Activated CD4-positive, alpha-beta T cell treated with anti-CD3 and anti-CD28 coated beads, Interleukin-2, Interleukin-4, amounts not matched to agents 100 ng/mL and 50 ng/mL, durations not matched to agents 16 hours and 8 hours (primary cell): Measurements from ENCODE around the gene PTPRS.
A peak's percentile ranks its signal among the peaks of the same experiment; 100 is the strongest.
"Not testable (repeated sequence)": the region's sequence is repeated elsewhere in the genome, so short reads cannot be mapped to it uniquely, and the experiment has no call there.

Experiments used
- DNase-seq: peaks from one replicate; pipeline ENCODE4 v3.0.0-alpha.2; 2020; ENCODE audit warnings: low spot score

Gene PTPRS

DNA sequence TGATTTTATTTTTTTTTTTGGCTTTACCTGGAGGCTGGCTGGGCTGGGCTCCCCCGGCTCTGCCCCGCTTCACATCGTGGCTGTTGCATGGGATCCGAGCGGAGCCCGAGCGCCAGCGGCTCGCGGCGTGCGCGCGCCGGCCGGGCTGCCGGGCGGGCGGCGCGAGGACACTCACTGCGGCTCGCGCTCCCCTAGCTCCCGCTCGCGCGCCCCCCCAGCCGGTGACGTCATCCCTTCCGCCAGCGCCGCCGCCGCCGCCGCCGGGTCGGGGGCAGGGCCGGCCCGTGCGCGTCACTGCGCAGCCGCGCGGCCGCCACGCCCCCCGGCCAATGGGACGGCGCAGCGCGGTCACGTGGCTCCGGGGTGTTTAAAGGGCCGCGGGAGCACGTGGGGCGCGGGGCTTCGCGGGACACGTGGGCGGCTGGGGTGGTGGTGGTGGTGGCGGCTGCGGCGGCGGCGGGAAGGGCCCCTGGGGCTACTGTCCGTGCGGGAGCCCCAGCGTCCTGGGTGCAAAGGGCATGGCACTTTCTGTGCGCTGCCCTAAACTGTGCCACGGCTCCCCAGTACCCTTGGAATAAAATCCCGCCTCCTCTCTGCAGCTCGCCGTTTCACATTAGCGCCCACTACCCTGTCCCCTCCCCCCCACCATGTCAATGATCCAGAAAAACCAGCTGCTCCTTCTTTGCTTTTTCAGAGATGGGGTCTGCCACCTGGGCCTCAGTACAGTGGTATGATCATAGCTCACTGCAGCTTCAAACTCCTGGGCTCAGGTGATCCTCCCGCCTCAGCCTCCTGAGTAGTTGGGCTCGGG is at the start of gene PTPRS:
Gene PTPRS, minus strand, starts transcription at position 176 of the 811 bp plus-strand sequence. CDS start 54,672 bp downstream, outside the sequence.
- peak; percentile 27 for DNase-seq

DNA sequence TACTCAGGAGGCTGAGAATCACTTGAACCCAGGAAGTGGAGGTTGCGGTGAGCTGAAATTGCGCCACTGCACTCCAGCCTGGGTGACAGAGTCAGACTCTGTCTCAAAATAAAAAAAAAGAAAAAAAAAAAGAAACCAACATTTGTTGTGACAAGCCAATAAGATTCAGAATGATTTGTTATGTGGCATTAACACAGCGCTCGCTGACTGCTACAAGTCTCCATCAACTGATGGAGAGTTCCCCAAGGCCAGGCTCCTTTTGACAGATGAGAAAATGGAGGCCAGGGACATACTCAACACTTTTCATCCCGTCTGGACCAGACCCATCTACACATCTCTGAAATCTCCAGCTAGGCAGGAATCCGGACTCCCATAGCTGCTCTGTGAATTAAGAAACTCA is 48.7 kb upstream of the PTPRS start:
- no peak for DNase-seq

DNA sequence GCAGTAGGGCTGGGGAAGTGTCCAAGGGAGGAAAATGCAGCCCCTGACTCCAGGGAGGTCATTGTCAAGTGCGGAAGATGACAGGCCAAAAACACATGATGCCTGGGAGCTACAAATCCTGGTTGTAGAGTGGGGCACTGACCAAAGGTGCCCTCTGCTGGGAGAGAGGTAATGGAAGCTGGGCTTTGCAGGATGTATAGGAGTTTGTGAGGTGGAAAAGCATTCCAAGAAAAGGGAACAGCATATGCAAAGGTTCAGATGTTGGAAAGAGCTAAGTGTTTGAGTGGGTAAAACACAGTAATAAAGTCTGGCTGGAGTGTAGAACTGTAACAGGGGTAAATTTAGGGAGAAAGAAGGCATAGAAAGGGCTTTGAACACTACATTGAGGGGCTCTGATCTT is 46.9 kb upstream of the PTPRS start:
- DNase-seq = no peak

DNA sequence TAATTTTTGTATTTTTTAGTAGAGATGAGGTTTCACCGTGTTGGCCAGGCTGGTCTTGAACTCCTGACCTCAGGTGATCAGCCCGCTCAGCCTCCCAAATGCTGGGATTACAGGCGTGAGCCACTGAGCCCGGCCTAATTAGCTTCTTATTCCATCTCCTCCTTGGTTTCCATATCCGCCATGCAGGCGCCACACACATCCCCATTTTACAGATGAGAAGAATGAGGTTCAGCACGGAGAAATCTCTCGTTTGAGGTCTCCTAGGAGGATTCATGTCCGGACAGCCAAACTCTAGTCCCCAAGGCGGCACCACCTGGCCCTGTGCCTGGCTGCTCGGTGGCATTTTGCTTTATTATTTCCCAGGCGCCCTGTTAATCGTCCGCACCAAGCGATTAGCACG is 46.2 kb upstream of the PTPRS start:
- no peak for DNase-seq

DNA sequence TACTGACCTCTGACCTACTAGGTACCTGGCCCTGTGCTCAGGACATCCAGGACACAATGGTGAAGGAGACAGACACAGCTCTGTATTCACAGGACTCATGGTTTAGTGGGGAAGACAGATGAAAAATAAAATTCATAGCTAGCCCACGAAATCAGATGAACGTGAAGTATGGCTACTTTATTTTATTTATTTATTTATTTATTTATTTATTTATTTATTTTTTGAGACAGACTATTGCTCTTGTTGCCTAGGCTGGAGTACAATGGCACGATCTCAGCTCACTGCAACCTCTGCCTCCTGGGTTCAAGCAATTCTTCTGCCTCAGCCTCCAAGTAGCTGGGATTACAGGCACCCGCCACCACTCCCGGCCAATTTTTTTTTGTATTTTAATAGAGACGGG is 40.6 kb upstream of the PTPRS start:
- DNase-seq = not testable (repeated sequence)

DNA sequence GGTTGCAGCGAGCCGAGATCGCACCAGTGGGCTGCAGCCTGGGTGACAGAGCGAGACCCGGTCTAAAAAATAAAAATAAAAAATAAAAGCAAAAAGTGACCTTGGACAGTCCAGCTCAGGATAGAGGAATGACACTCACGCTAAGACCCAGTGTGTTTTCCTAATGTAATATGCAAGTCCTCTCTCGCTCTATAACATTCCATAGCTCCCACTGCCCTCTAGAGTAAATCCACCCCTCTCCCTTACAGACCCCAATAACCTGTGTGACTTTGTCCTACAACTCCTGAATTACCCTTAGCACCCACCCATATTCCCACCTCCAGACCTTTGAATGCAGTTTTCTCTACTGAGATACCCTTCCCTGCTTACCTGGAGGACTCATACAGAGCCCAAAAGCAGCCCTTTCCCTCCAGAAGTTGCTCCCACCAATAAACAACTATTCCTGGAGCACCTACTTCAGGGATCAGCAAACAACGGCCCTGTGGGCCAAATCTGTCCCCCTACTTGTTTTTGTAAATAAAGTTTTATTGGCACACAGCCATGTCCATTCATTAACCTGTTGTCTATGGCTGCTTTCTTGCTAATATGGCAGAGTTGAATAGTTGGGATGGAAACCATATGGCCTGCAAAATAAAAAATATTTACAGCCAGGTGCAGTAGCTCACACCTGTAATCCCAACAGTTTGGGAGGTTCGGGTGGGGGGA is 39.8 kb upstream of the PTPRS start:
- DNase-seq = no peak

DNA sequence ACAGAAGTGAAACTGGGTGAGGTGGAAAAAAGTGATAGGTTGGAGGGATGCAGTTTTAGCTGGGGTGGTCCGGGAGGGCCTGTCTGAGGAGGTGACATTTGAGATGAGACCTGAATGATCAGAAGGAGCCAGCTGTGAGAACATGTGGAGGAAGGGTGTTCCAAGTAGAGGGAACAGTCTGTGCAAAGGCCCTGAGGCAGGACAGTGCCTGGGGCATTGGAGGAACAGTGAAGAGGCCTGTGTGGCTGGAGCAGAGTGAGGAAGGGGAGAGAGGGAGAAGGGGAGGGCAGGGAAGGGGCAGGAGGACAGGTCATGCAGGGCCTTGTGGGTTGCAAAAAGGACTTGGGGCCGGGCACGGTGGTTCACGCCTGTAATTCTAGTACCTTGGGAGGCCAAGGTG is 36.3 kb upstream of the PTPRS start:
- DNase-seq = no peak

DNA sequence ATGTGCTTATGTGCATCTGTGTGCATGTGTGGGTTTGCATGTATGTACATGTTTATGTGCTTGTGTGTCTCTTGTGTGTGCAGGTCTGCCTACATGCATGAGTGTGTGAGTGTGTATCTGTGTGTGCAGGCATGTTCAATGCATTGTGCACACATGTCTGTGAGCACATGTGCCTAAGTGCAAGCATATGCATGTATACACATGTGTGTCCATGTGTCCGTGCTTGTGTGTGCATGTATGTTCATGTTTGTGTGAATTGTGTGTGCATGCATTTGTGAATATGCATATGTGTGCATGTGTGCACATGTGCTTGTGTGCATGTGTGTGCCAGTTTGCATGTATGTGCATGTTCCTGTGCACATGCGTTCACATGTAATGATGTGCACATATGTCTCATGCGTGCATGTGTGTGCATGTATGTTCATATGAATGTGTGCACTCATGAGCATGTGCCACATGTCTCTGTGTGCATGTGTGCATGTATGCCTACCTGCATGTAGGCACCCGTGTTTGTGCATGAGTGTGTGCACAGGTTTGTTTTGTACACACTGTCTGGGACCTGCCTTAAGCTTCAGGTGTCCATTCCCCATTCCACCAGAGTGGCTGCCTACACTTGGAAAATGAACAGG is 32.1 kb upstream of the PTPRS start:
- DNase-seq = no peak

DNA sequence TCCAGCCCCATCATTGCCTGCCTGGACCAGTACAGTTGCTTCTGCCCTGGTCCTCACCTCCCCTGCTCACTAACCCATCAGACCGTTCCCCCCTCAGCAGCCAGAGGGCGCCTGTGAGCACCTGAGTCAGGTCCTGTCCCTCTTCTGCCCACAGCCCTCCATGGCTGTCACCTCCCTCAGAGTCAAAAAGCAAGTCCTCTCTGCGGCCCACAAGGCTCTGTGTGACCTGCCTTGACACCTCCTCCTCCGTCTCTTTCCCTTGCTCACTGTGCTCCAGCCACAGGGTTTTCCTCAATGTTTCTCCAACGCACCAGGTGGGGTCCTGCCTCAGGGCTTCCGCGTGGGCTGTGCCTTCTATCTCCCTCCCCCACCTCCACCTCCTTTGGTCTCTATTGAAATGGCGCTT is 29.4 kb upstream of the PTPRS start:
- DNase-seq = peak; percentile 58

DNA sequence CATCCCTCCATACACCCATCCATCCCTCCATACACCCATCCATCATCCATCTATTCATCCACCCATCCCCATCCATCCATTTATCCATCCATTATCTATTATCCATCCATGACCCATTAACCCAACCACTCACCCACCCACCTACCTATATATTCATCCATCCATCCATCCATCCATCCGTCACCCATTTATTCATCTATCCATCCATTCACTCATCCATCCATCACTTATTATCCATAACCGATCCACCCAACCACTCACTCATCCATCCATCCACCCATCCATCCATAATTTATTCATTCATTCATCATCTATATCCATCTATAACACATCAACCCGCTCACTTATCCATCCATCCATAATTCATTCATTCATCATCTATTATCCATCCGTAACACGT is 28.7 kb upstream of the PTPRS start:
- DNase-seq = no peak

DNA sequence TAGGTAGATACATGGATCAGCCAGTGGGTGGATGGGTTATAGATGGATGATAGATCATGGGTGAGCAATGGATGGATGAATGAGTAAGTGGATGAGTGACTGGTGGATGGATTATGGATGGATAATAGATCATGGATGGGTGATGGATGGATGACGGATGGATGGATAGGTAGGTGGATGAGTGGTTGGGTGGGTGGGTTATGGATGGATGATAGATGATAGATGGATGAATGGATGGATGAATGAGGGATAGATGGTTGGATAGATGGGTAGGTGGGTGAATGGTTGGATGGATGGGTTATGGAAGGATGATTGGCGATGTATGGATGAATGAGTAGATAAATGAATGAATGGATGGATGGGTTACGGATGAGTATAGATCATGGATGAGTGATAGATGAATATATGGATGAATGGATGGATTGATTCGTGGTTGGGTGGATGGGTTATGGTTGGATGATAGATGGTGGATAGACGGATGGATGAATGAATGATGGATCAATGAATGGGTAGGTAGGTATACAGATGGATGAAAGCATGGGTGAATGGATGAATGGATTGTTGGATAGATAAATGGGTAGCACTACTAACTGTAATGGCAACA is 27.0 kb upstream of the PTPRS start:
- no peak for DNase-seq

DNA sequence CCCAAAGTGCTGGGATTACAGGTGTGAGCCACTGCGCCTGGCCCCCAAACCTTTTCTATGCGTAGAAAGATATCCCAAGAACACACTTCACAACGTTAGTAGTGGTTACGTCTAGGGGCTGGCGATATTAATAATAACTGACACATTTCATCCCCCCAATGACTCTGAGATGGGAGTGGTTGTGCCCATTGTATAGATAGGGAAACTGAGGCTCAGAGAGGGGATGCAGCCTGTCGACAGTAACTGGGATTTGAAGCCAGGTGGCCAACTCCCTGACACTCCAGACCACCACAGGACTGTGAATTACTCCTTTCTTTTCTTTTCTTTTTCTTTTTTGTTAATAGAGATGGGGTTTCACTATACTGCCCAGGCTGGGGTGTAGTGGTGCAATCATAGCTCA is 25.3 kb upstream of the PTPRS start:
- no peak for DNase-seq

DNA sequence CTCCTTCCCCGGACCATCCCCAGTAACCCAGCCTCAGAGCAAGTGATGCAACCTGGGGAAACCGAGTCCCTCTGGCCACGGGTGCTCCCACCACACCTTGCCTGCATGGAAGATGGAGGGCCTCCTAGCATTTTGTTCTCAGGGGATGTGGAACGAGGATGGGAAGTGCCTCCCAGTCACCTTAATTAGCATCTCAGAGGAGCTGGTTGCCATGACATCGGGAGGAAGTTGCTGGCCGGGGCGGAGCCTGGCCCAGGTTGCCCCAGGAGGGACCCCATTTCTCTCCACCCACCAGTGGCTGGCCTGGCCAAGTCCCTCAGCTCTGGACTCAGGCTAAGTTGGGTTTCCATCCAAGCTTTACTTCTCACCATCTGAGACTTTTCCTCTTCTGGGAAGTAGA is 24.1 kb upstream of the PTPRS start:
- no peak for DNase-seq

DNA sequence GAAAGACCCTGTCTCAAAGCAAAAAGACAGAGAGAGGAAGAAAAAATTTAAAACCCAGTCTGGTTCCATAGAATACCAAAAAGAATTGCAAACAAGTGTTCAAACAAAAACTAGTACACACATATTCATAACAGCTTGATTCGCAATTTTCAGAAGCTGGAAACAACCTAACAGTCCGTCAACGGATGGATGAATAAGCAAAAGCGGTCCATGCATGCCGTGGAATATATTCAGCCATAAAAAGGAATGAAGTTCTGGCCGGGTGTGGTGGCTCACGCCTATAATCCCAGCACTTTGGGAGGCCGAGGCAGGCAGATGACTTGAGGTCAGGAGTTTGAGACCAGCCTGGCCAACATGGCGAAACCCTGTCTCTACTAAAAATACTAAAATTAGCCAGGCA is 21.2 kb upstream of the PTPRS start:
- not testable (repeated sequence) for DNase-seq

DNA sequence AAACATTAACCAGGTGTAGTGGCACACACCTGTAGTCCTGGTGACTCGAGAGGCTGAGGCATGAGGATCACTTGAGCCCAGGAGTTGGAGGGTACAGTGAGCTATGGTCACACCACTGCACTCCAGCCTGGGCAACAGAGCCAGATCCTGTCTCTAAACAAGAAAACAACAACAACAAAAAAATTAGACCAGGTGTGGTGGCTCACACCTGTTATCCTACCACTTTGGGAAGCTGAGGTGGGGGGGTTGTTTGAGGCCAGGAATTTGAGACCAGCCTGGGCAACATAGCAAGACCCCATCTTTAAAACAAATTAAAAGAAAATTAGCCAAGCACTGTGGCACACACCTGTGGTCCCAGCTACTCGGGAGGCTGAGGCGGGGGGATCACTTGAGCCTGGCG is 20.8 kb upstream of the PTPRS start:
- DNase-seq = no peak

DNA sequence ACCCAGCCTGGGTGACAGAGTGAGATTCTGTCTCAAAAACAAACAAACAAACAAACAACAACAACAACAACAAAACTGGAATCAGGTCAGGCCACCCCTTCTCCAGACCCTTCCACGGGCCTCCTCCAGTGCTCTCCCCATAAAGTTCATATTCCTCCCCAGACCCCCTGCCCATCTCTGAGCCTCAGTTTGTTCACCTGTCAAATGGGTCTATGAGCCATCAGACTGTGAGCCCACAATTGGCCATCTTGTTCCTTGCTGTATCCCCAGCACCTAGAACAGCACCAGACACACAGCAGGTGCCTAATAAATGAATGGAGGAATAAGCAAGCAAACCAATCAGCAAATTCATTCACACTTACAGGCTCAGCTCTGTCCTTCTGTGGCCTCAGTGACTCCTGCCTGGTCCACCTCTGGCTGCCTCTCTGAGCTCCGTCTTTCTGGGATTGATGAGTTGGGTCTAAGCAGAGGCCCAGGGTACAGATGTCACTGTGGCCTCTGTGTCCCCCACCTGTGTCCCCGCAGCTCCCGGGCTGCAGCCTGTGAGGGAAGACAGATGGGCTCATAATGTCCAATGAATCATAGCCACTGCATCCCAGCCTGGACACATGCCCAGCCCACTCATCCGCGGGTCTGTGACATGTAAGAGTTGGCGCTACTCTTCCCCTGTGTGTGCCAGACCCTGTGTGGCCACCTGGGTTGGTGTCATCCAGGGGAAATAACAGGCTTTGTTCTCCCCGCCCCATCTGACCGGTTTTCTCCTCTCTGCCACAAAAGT is 19.6 kb upstream of the PTPRS start:
- DNase-seq = no peak

DNA sequence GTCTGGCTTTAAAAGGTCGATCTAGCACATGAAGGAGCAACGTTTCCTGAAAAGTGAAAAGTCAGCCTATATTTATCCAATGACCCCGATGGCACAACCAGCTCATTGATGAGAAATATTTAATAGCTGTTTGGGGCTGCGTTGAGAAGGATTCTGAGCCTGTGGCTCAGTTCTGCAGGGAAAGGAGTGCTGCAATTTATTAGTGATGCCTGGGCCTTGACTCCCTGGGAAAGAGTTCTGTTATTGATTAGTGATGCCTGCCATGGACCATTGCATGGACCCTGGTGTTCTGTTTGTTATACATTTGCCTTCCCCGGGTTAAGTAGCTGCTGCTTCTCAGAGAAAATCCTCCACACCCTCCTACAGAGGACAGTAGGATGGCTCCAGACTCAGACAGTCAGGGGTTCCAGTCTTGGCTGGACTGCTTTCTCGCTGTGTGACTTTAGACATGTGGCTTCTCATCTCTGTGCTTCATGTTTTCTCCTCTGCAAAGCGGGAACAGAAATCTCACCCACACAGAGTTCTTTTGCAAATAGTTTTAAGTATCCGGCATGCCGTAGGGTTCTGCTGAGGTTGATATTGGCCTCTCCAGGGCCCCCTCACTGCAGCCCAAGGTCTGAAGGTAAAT is 17.7 kb upstream of the PTPRS start:
- DNase-seq = no peak

DNA sequence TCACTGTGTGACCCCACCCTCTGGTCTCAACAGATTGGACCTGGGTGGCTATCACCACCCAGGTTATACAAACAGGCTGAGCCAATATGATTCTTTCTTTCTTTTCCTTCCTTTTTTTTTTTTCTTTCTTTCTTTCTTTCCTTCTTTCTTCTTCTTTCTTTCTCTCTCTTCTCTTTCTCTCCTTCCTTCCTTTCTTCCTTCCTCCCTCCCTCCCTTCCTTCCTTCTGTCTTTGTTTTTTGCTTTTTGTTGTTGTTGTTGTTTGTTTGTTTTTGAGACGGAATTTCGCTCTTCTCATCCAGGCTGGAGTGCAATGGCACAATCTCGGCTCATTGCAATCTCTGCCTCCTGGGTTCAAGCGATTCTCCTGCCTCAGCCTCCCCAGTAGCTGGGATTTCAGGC is 17.0 kb upstream of the PTPRS start:
- DNase-seq = no peak

DNA sequence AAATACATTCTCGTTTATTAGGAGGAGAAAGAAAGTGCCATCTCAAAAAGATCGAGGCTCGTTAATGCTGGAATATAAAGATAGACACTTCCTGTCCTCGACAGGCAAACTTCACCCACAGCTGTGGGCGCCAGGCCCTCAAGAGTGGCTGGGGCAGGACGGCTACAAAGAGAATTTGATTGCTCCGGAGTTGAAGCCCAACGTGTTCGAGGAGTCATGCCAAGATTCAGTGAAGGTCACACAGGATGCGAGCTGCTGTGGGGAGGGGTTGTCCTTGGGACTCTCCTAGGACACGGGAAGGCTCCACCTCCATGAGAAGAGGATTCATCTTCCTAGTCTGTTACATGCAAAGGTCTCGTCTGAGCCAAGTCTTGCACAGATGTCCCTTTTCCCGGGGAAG is 16.3 kb upstream of the PTPRS start:
- no peak for DNase-seq

DNA sequence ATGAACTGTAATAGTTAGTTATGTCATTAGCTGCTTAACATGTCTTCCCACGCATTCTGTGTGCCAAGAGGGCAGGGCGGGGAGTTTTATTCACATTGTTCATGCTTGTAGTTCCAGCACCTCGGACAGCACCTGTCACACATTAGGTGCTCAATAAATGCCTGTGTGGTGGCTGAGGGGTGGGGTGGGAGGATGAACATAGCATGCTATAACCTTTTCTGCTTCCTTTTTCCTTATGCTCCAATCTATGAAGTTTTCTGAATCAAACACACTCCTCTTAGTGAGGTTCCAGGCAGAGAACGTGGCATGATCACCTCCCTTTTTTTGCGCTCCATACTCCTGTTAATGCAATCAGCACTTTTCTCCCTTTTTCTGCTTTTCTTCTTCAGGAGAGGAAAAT is 15.8 kb upstream of the PTPRS start:
- DNase-seq = no peak

DNA sequence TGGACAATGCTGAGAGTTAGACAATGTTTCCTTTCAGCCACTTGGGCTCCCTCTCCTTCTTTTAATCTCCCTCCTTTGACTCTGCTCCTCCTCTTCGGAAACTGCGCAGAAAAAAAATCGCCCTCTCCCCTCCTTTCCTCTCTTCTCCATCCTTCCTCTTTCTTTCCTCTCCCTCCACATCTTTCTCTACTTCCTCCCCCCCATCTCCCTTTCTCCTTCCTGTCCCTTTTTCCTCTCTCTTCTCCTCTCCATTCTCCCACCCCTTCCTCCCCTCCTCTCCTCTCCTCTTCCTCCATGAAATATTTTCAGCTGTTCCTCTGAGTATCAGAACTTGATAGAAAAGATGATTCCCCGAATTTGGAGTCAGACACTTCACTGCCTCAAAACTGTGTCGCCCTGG is 15.1 kb upstream of the PTPRS start:
- no peak for DNase-seq

DNA sequence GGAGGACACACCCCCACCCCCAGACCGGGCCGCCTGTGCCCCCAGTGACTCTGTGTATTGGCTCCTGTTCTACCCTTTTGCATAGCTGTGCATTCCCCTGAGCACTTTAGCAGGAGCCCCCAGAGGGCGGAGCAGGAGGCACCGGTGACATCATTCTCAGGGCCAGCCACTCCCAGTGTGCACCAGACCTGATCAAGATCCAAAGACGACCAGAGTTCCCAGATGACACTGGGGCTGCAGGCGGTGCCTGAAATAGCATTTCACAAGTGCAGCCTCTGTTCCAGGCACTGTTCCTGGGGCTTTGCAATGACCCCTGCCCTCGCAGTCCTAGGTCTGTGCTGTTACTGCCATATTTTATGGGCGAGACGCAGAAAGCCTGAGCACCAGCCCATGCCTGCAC is 14.5 kb upstream of the PTPRS start:
- no peak for DNase-seq
